H1 (cell line): ENCODE data around the gene ALPL. TPM values are rescaled to one million over a fixed set of nuclear protein-coding genes. Genes with fewer than 3 reads are reported as not detected.

Experiments
- CTCF ChIA-PET: fragments of 300-600 bp; sonication (Branson Sonifier 250); formaldehyde crosslinking; loops from one replicate; lab custom pipeline; 2021; ENCODE audit not compliant: partially characterized antibody; lab: Charles Lee
- POLR2A ChIA-PET: fragments of 300-600 bp; sonication (Branson Sonifier 250); formaldehyde crosslinking; loops from one replicate; lab custom pipeline; 2021; ENCODE audit warnings: inconsistent platforms; ENCODE audit not compliant: partially characterized antibody; lab: Charles Lee
- DNase-seq, 2 experiments: peaks; one replicate each; pipeline versions ENCODE4 v3.0.0 to v3.0.0-alpha.2; 2010 to 2022; ENCODE audit warnings: low spot score in 2 of 2, low read depth in 1 of 2, mixed read lengths in 1 of 2
- FAIRE-seq: peaks from 2 replicates; lab custom pipeline; 2011; peaks lifted over from hg19 to GRCh38; lab: Jason Lieb, UNC
- H2AFZ ChIP-seq: 2 replicates; pipeline ENCODE4 v1.8.1; 2012; ENCODE audit warnings: low read length, inconsistent platforms
- H2AK5ac ChIP-seq: 2 replicates; pipeline ENCODE4 v1.6.1; 2013; ENCODE audit warnings: low read depth, low read length
- H2BK120ac ChIP-seq: replicated peaks from 2 replicates; pipeline ENCODE3; 2013; ENCODE audit warnings: low read depth, low read length, inconsistent platforms
- H2BK12ac ChIP-seq: 2 replicates; pipeline ENCODE4 v1.6.1; 2013; ENCODE audit warnings: low read depth, low read length
- H2BK15ac ChIP-seq: 2 replicates; pipeline ENCODE4 v1.6.1; 2013; ENCODE audit warnings: low read length
- H2BK20ac ChIP-seq: 2 replicates; pipeline ENCODE4 v1.6.1; 2013; ENCODE audit warnings: low read length
- H2BK5ac ChIP-seq: 2 replicates; pipeline ENCODE4 v1.6.1; 2013; ENCODE audit warnings: low read depth, low read length
- H3K14ac ChIP-seq: 2 replicates; pipeline ENCODE4 v1.6.1; 2013; ENCODE audit warnings: inconsistent platforms; ENCODE audit not compliant: insufficient read length
- H3K18ac ChIP-seq: 2 replicates; pipeline ENCODE4 v1.6.1; 2013; ENCODE audit warnings: low read length; ENCODE audit errors: extremely low read depth
- H3K23ac ChIP-seq: 2 replicates; pipeline ENCODE4 v1.6.1; 2013; ENCODE audit warnings: inconsistent platforms; ENCODE audit not compliant: insufficient read length
- H3K23me2 ChIP-seq: 2 replicates; pipeline ENCODE4 v1.6.1; 2013; ENCODE audit warnings: low read depth, low read length
- H3K27ac ChIP-seq: 2 replicates; pipeline ENCODE4 v1.6.1; 2011; ENCODE audit warnings: low read depth, low read length, inconsistent platforms
- H3K27me3 ChIP-seq, 4 experiments: replicated peaks in 1 of 4; 1 replicate in 1 of 4; 2 replicates in 3 of 4; pipeline versions ENCODE4 v1.6.1 to v1.8.1; 2011 to 2013; ENCODE audit warnings: low read length in 3 of 4, mild to moderate bottlenecking in 3 of 4, inconsistent platforms in 2 of 4, mixed read lengths in 2 of 4, moderate library complexity in 1 of 4; ENCODE audit not compliant: control insufficient read depth in 3 of 4, insufficient read depth in 3 of 4; ENCODE audit errors: extremely low read depth in 1 of 4
- H3K36me3 ChIP-seq, 4 experiments: 2 replicates each; pipeline versions ENCODE4 v1.6.1 to v1.8.1; 2011 to 2013; ENCODE audit warnings: mild to moderate bottlenecking in 4 of 4, low read length in 3 of 4, moderate library complexity in 2 of 4, control low read depth in 1 of 4, inconsistent platforms in 1 of 4; ENCODE audit not compliant: insufficient read depth in 4 of 4, control insufficient read depth in 2 of 4
- H3K4ac ChIP-seq: replicated peaks from 2 replicates; pipeline ENCODE3; 2013; ENCODE audit warnings: low read length, low read depth, mixed read lengths, inconsistent platforms; ENCODE audit not compliant: insufficient read length
- H3K4me1 ChIP-seq, 4 experiments: replicated peaks in 1 of 4; 1 replicate in 1 of 4; 2 replicates in 3 of 4; pipeline versions ENCODE4 v1.6.1 to v1.8.1; 2011 to 2013; ENCODE audit warnings: low read length in 3 of 4, inconsistent platforms in 2 of 4, mixed read lengths in 1 of 4; ENCODE audit not compliant: insufficient read depth in 4 of 4, control insufficient read depth in 3 of 4
- H3K4me2 ChIP-seq, 2 experiments: 2 replicates each; pipeline versions ENCODE4 v1.6.1 to v1.8.1; 2011 to 2013; ENCODE audit warnings: low read depth in 2 of 2, low read length in 2 of 2, control low read depth in 1 of 2, inconsistent platforms in 1 of 2, mild to moderate bottlenecking in 1 of 2; ENCODE audit not compliant: insufficient read depth in 1 of 2
- H3K4me3 ChIP-seq, 4 experiments: fragments of 200-600, 300-600 bp in 1 of 4; sonication (generic), shearing (Covaris generic), sonication (Bioruptor Twin) in 1 of 4; 2 replicates each; pipeline versions ENCODE4 v1.5.1 to v1.8.1; 2011 to 2016; ENCODE audit warnings: low read length in 4 of 4, low read depth in 3 of 4, control low read depth in 2 of 4, inconsistent platforms in 2 of 4, mild to moderate bottlenecking in 2 of 4, mixed read lengths in 1 of 4, moderate library complexity in 1 of 4; ENCODE audit not compliant: insufficient read depth in 2 of 4; ENCODE audit errors: extremely low read depth in 1 of 4
- H3K56ac ChIP-seq: replicated peaks from 2 replicates; pipeline ENCODE3; 2013; ENCODE audit warnings: low read depth, mild to moderate bottlenecking, mixed read lengths, low read length, inconsistent platforms; ENCODE audit not compliant: insufficient read length
- H3K79me1 ChIP-seq: 2 replicates; pipeline ENCODE4 v1.6.1; 2013; ENCODE audit warnings: low read depth, low read length, control low read depth
- H3K79me2 ChIP-seq, 2 experiments: 2 replicates each; pipeline versions ENCODE4 v1.6.1 to v1.8.1; 2012 to 2013; ENCODE audit warnings: low read length in 2 of 2, mild to moderate bottlenecking in 2 of 2, inconsistent platforms in 1 of 2; ENCODE audit not compliant: insufficient read depth in 2 of 2, control insufficient read depth in 1 of 2
- H3K9ac ChIP-seq, 4 experiments: replicated peaks in 1 of 4; 1 replicate in 1 of 4; 2 replicates in 3 of 4; pipeline versions ENCODE4 v1.6.1 to v1.8.1; 2011 to 2013; ENCODE audit warnings: low read depth in 3 of 4, low read length in 3 of 4, control low read depth in 2 of 4, mild to moderate bottlenecking in 2 of 4, moderate library complexity in 2 of 4, inconsistent platforms in 1 of 4; ENCODE audit errors: extremely low read depth in 1 of 4
- H3K9me3 ChIP-seq, 2 experiments: 2 replicates each; pipeline versions ENCODE4 v1.6.1 to v1.8.1; 2012 to 2013; ENCODE audit warnings: mild to moderate bottlenecking in 2 of 2, moderate library complexity in 2 of 2, control low read depth in 1 of 2, inconsistent platforms in 1 of 2, low read depth in 1 of 2, low read length in 1 of 2, mixed read lengths in 1 of 2; ENCODE audit not compliant: insufficient read depth in 2 of 2
- H4K20me1 ChIP-seq, 2 experiments: replicated peaks in 1 of 2; 2 replicates each; pipeline versions ENCODE3 to v1.8.1; 2011 to 2013; ENCODE audit warnings: inconsistent platforms in 2 of 2, low read length in 2 of 2, mild to moderate bottlenecking in 1 of 2; ENCODE audit not compliant: insufficient read depth in 2 of 2, control insufficient read depth in 1 of 2
- H4K5ac ChIP-seq: 2 replicates; pipeline ENCODE4 v1.6.1; 2013; ENCODE audit warnings: low read length, low read depth, mixed read lengths, inconsistent platforms; ENCODE audit not compliant: insufficient read length
- H4K8ac ChIP-seq: 2 replicates; pipeline ENCODE4 v1.8.0; 2013; ENCODE audit warnings: mild to moderate bottlenecking, moderate library complexity, low read length, inconsistent platforms; ENCODE audit not compliant: insufficient read depth; ENCODE audit errors: extremely low read depth
- H4K91ac ChIP-seq: replicated peaks from 2 replicates; pipeline ENCODE3; 2013; ENCODE audit warnings: low read length, mixed read lengths, inconsistent platforms; ENCODE audit not compliant: insufficient read length
- ASH2L ChIP-seq: fragments of 200-600, 300-600 bp; sonication (generic); IDR thresholded peaks from one replicate; pipeline ENCODE4 v1.7.1; 2017; ENCODE audit warnings: low read length
- FOSL1 ChIP-seq: IDR thresholded peaks from 2 replicates; pipeline ENCODE4 v1.6.1; 2011; ENCODE audit warnings: mild to moderate bottlenecking, low read depth, low read length, moderate library complexity; ENCODE audit not compliant: insufficient read depth
- KDM1A ChIP-seq: fragments of 200-600, 300-600 bp; sonication (generic); IDR thresholded peaks from 2 replicates; pipeline ENCODE4 v1.7.1; 2016; ENCODE audit warnings: mild to moderate bottlenecking, low read length, borderline replicate concordance
- PHF8 ChIP-seq: fragments of 200-600 bp; sonication (generic); conservative IDR thresholded peaks from 2 replicates; pipeline ENCODE4 v1.7.1; 2012; ENCODE audit warnings: low read depth, mild to moderate bottlenecking, inconsistent platforms, low read length, moderate library complexity
- RXRA ChIP-seq: IDR thresholded peaks from 2 replicates; pipeline ENCODE4 v1.6.1; 2011; ENCODE audit warnings: low read depth, mild to moderate bottlenecking, low read length, moderate library complexity; ENCODE audit not compliant: insufficient read depth
- YY1 ChIP-seq: IDR thresholded peaks from 2 replicates; pipeline ENCODE4 v1.6.1; 2011; ENCODE audit warnings: low read depth, mild to moderate bottlenecking, low read length
- WGBS, 2 experiments: shearing (Covaris generic) in 1 of 2; methylation state at CpG; one replicate each; pipeline versions ENCODE4 v1.1.6 to v1.1.7; 2013 to 2015; ENCODE audit warnings: low lambda C conversion rate in 2 of 2, mixed read lengths in 2 of 2, inconsistent platforms in 1 of 2, low coverage in 1 of 2, missing lambda C conversion rate in 1 of 2; ENCODE audit not compliant: insufficient replicate concordance in 2 of 2, insufficient coverage in 1 of 2, insufficient read length in 1 of 2; ENCODE audit errors: extremely low coverage in 1 of 2, missing lambda C conversion rate in 1 of 2; 5-methylcytosine and 5-hydroxymethylcytosine counted together
- polyA plus RNA-seq, 7 experiments: library from polyadenylated mRNA; depleted of rRNA in 3 of 7; stranded (reverse) in 5 of 7; unstranded in 2 of 7; fragments of >200 nt in 5 of 7; fragments of 200-250 nt in 2 of 7; gene quantifications; 1 replicate in 5 of 7; 2 replicates in 1 of 7; 4 replicates in 1 of 7; pipeline versions ENCODE4 v1.2.1 to v1.2.3, GENCODE V29; 2011 to 2013; ENCODE audit warnings: missing spikeins in 2 of 7, mixed read lengths in 2 of 7
- total RNA-seq: library from RNA; stranded (reverse); fragmentation: NEBNext Ultra II Directional; extraction: Animal tissue kit (Norgen Biotek cat#: 25700); gene quantifications from 2 replicates; pipeline ENCODE4 v1.2.1, GENCODE V29; 2021

ALPL gene
- total and polyA plus RNA-seq, 2 of the 8 experiments (the other 6 are each of a cell fraction or from before 2014, with no cell fraction given) = 175 to 362 TPM

DNA sequence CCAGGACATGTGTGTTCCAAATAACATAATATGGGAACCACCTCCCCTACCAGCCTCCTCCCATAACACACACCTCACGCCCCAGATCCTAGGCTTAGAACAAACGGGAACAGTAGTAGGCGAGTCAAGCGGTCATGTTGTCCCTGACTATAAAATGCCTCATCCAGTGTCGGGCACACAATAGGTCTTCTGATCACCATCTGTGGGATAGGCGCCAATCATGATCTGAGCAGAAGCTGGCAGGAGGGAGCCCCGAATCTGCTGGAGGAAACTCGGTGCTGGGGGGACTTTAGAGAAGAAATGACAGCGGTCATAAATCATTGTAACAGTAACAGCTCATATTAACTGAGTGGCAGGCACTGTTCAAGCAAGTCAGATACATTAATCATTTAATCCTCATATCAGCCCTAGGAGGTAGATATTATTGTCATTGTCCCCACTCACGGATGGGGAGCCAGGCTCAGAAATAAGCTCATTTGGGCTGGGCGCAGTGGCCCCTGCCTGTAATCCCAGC lies 13.4 kb downstream of the ALPL start:
- 91% methylated on average over 11 of the region's 11 CpGs; no CpG with 5 or more reads in 1 of the 2 experiments for WGBS, 2 experiments
- no peak overlapping the region for H3K4me2 ChIP-seq
- no peak overlapping the region for H2BK15ac ChIP-seq
- ChIA-PET CTCF (interaction anchor here (0.6 to 26.3 kb wide), 7 partner anchors 11 to 1594 kb away, joined by 3 to 372 read pairs (median 4); no protein-coding TSS in a partner anchor), POLR2A (interaction anchor here (1.0 to 1.5 kb wide), 3 partner anchors 13 to 37 kb away, joined by 3 read pairs; partner anchors contain the start of gene ALPL)
- no peak for DNase-seq
- no peak overlapping the region for H4K91ac ChIP-seq
- peaks cover 9 to 24% (median 14%) of the 10 kb centered on the region in 4 experiments for H3K4me1 ChIP-seq
- no peaks in the 10 kb centered on the region for H3K9me3 ChIP-seq
- H3K27ac ChIP-seq = no peak overlapping the region
- H3K79me2 ChIP-seq = peaks cover 0 to 54% of the 10 kb centered on the region in 2 experiments; a peak in 3 of 4 replicates
- H3K9ac ChIP-seq = no peak overlapping the region
- peaks cover 4 to 24% of the 10 kb centered on the region in 2 experiments for H4K20me1 ChIP-seq
- no peaks in the 10 kb centered on the region for H3K23me2 ChIP-seq
- H3K4ac ChIP-seq = no peak overlapping the region
- no peak for TF ChIP-seq KDM1A
- no peak for TF ChIP-seq YY1
- TF ChIP-seq PHF8 = no peak
- TF ChIP-seq RXRA = no peak
- no peak for TF ChIP-seq FOSL1
- TF ChIP-seq ASH2L = no peak
- TF ChIP-seq, all 59 proteins: peak for 0
- Histone ChIP-seq H3K56ac (no peak overlapping the region), H3K4me3 (no peak overlapping the region), H2BK20ac (no peak overlapping the region), H2AFZ (no peak overlapping the region), H3K79me1 (peaks cover 18% of the 10 kb centered on the region), H2BK5ac (no peak overlapping the region), H2BK12ac (no peak overlapping the region), H3K14ac (no peak overlapping the region), H2AK5ac (no peak overlapping the region), H4K8ac (no peak overlapping the region), H3K23ac (no peak overlapping the region), H2BK120ac (no peak overlapping the region), H3K18ac (no peak overlapping the region), H3K36me3 (no peaks in the 10 kb centered on the region), H4K5ac (no peak overlapping the region), H3K27me3 (no peaks in the 10 kb centered on the region)
- no peak for FAIRE-seq
